Stimulated activated naive CD8-positive, alpha-beta T cell treated with anti-CD3 and anti-CD28 coated beads, Interleukin-15, Interleukin-2, amounts not matched to agents 100 U/mL and 50 U/mL, for 24 hours (primary cell): Measurements from ENCODE around the gene LCP2.

Experiments
- ATAC-seq: fragments of 150-1000 bp; cut with Tn5 transposase; one replicate; pipeline ENCODE4 v1.10.0; 2021
- DNase-seq: peaks from one replicate; pipeline ENCODE4 v3.0.0; 2021

Gene LCP2

GRCh38 chr5:170296036-170296934, 1.3 kb downstream of the LCP2 start:
- DNase-seq = no peak
- no peak for ATAC-seq

- DNase-seq = no peak
- ATAC-seq = no peak
These were observed 3.0 kb downstream of the LCP2 start for GRCh38 chr5:170294556-170294955.

- ATAC-seq (no peak), DNase-seq (no peak)
These were observed 3.5 kb downstream of the LCP2 start for GRCh38 chr5:170294057-170294456.

GRCh38 chr5:170293273-170293672, 4.3 kb downstream of the LCP2 start:
- ATAC-seq (peak; percentile 57), DNase-seq (peak; percentile 80)

- DNase-seq (no peak), ATAC-seq (no peak)
These were observed 5.1 kb downstream of the LCP2 start for GRCh38 chr5:170292179-170293104.

- no peak for ATAC-seq
- DNase-seq = peak; percentile 24
These were observed 7.1 kb downstream of the LCP2 start for GRCh38 chr5:170290498-170290897.

- peak; percentile 20 for DNase-seq
- no peak for ATAC-seq
These were observed 7.8 kb downstream of the LCP2 start for GRCh38 chr5:170289764-170290163.

GRCh38 chr5:170289121-170289520, 8.5 kb downstream of the LCP2 start:
- DNase-seq = peak; percentile 14
- ATAC-seq = no peak

- ATAC-seq = no peak
- no peak for DNase-seq
These were observed 9.0 kb downstream of the LCP2 start for GRCh38 chr5:170288551-170288950.

- ATAC-seq (no peak), DNase-seq (no peak)
These were observed 9.4 kb downstream of the LCP2 start for GRCh38 chr5:170288151-170288550.

- peak; percentile 34 for ATAC-seq
- DNase-seq = peak; percentile 22
These were observed 10.0 kb downstream of the LCP2 start for GRCh38 chr5:170287532-170287931.

GRCh38 chr5:170286386-170286925, 11.1 kb downstream of the LCP2 start:
- no peak for DNase-seq
- no peak for ATAC-seq

GRCh38 chr5:170285181-170285580, 12.4 kb downstream of the LCP2 start:
- ATAC-seq = no peak
- DNase-seq = no peak

- ATAC-seq (no peak), DNase-seq (no peak)
These were observed 13.3 kb downstream of the LCP2 start for GRCh38 chr5:170284231-170284630.

- ATAC-seq (no peak), DNase-seq (no peak)
These were observed 14.3 kb downstream of the LCP2 start for GRCh38 chr5:170283296-170283695.

GRCh38 chr5:170280011-170280493, 17.5 kb downstream of the LCP2 start:
- no peak for DNase-seq
- ATAC-seq = no peak

- DNase-seq = peak; percentile 41
- no peak for ATAC-seq
These were observed 18.1 kb downstream of the LCP2 start for GRCh38 chr5:170279459-170279817.

- ATAC-seq = peak; percentile 83
- DNase-seq = peak; percentile 86
These were observed 18.7 kb downstream of the LCP2 start for GRCh38 chr5:170278611-170279458.

- DNase-seq = no peak
- ATAC-seq = no peak
These were observed 19.7 kb downstream of the LCP2 start for GRCh38 chr5:170277867-170278281.

GRCh38 chr5:170276140-170276539, 21.4 kb downstream of the LCP2 start:
- DNase-seq (no peak), ATAC-seq (no peak)

GRCh38 chr5:170275376-170275994, 22.1 kb downstream of the LCP2 start:
- no peak for ATAC-seq
- peak; percentile 45 for DNase-seq
